ENCODE data around the gene KRT3.
"Not testable (repeated sequence)": the region's sequence is repeated elsewhere in the genome, so short reads cannot be mapped to it uniquely, and the experiment has no call there.

Gene KRT3

GRCh38 chr12:52777566-52777965 lies 18.4 kb downstream of the KRT3 start:
- no peak for DNase-seq

- DNase-seq: no peak
Measured at GRCh38 chr12:52776913-52777395, 19.0 kb downstream of the KRT3 start, which contains the start of gene KRT76. KRT76 (minus strand) TSS chr12:52777345; CDS start chr12:52777291, 54 bp downstream.

- no peak for DNase-seq
Measured at GRCh38 chr12:52776435-52776834, 19.5 kb downstream of the KRT3 start.

GRCh38 chr12:52774629-52775250 lies 21.2 kb downstream of the KRT3 start:
- DNase-seq: no peak

- no peak for DNase-seq
Measured at GRCh38 chr12:52772772-52773171, 23.1 kb downstream of the KRT3 start.

- no peak for DNase-seq
Measured at GRCh38 chr12:52772188-52772587, 23.7 kb downstream of the KRT3 start.

- no peak for DNase-seq
Measured at GRCh38 chr12:52771505-52771904, 24.4 kb downstream of the KRT3 start.

- DNase-seq: no peak
Measured at GRCh38 chr12:52771088-52771487, 24.8 kb downstream of the KRT3 start.

- no peak for DNase-seq
Measured at GRCh38 chr12:52769946-52770345, 26.0 kb downstream of the KRT3 start.

- no peak for DNase-seq
Measured at GRCh38 chr12:52769354-52769753, 26.6 kb downstream of the KRT3 start.

GRCh38 chr12:52768479-52769200 lies 27.3 kb downstream of the KRT3 start:
- no peak for DNase-seq

GRCh38 chr12:52767427-52767826 lies 28.5 kb downstream of the KRT3 start:
- DNase-seq: no peak

GRCh38 chr12:52767020-52767379 lies 28.9 kb downstream of the KRT3 start:
- no peak for DNase-seq

- DNase-seq: no peak
Measured at GRCh38 chr12:52766351-52767019, 29.4 kb downstream of the KRT3 start.

GRCh38 chr12:52765702-52766101 lies 30.2 kb downstream of the KRT3 start:
- DNase-seq: no peak

GRCh38 chr12:52763991-52764390 lies 31.9 kb downstream of the KRT3 start:
- DNase-seq: no peak

GRCh38 chr12:52763036-52763659 lies 32.8 kb downstream of the KRT3 start:
- no peak for DNase-seq

GRCh38 chr12:52761802-52762201 lies 34.1 kb downstream of the KRT3 start:
- DNase-seq: no peak

GRCh38 chr12:52761218-52761617 lies 34.7 kb downstream of the KRT3 start:
- DNase-seq: not testable (repeated sequence)

- no peak for DNase-seq
Measured at GRCh38 chr12:52760623-52761022, 35.3 kb downstream of the KRT3 start.

- no peak for DNase-seq
Measured at GRCh38 chr12:52759695-52760094, 36.2 kb downstream of the KRT3 start.

- no peak for DNase-seq
Measured at GRCh38 chr12:52759218-52759617, 36.7 kb downstream of the KRT3 start.

GRCh38 chr12:52757449-52758176 lies 38.3 kb downstream of the KRT3 start:
- DNase-seq: no peak
